ENCODE results near the gene TEX14. TPM values are rescaled to one million over a fixed set of nuclear protein-coding genes. Genes with fewer than 3 reads are reported as not detected.

The TEX14 gene
- total and polyA plus RNA-seq, 10 of the 15 experiments (the other 5 are each of a cell fraction or from before 2014, with no cell fraction given): 0.15 to 1.3 (median 0.66) TPM

DNA sequence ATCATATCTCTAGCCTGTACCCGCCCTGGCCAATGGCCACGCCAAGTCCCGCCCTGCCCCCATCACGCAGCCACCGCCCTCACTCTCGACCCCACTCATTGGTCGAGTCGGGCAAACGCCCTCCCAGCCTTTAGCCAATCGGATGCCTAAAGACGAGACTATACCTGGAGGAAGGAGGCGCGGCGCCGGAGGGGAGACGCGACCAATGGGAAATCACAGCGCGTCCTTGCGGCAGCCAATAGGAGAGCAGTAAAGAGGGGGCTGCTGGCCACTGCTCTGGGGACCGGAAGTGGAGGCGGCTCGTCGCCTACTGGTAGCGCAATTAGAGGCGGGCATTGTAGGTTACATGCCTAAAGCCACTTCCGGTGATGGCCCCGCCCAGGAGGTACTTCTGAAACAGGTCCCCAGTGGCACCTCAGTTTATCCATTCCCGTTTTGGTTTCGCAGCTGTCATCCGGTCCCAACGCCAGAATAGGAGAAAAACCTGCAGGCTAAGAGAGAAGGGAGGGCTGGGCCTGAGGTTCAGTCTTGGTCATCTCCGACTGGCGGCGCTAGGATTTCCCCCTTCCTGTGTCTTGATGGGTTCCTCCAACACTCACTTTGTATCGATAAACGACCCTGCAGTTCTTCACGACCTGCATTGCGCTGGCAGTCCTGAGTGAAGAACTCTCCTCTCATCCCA lies 173.8 kb downstream of the TEX14 start (continued):
- TF ChIP-seq RELA (IDR thresholded peaks at IDR 0.05; ENCODE audit: borderline replicate concordance, partially characterized antibody) (no peak), MEF2B (IDR thresholded peaks at IDR 0.05; ENCODE audit: partially characterized antibody, poor library complexity, severe bottlenecking) (no peak), ZNF24 (IDR thresholded peaks at IDR 0.05) (no peak), PKNOX1 (IDR thresholded peaks at IDR 0.05) (peak; percentile 51), SIN3A (IDR thresholded peaks at IDR 0.05; ENCODE audit: low read depth, low read length) (no peak; the same call in none of the 2 replicates), IKZF1 (conservative IDR thresholded peaks at IDR 0.05) (peak; percentile 68), YY1 (IDR thresholded peaks at IDR 0.05; ENCODE audit: low read depth, low read length) (peak; percentile 82; the same call in 1 of the 2 replicates), HSF1 (IDR thresholded peaks at IDR 0.05; ENCODE audit: low read depth, low read length) (no peak), NFXL1 (IDR thresholded peaks at IDR 0.05; ENCODE audit: borderline replicate concordance) (no peak), ESRRA (IDR thresholded peaks at IDR 0.05; ENCODE audit: low read length) (no peak), RBBP5 (conservative IDR thresholded peaks at IDR 0.05) (0 out of 2 replicates have a peak, but pooled peaks have one; percentile 65), TCF7 (IDR thresholded peaks at IDR 0.05; ENCODE audit: borderline replicate concordance) (no peak), JUNB (IDR thresholded peaks at IDR 0.05) (no peak), MYB (IDR thresholded peaks at IDR 0.05; ENCODE audit: borderline replicate concordance, low read depth, low read length) (no peak), BHLHE40 (IDR thresholded peaks at IDR 0.05; ENCODE audit: borderline replicate concordance in 1 of 2, low read depth in 2 of 2, low read length in 1 of 2) (no peak; a peak in 1 of 4 replicates), SREBF1 (IDR thresholded peaks at IDR 0.05; ENCODE audit: low read length) (no peak), GABPA (IDR thresholded peaks at IDR 0.05; ENCODE audit: low read depth) (peak; percentile 95), TCF3 (IDR thresholded peaks at IDR 0.05; ENCODE audit: borderline replicate concordance, insufficient read depth, low read depth, low read length) (no peak), SMAD1 (IDR thresholded peaks at IDR 0.05; ENCODE audit: low read depth, partially characterized antibody) (no peak), ETV6 (conservative IDR thresholded peaks at IDR 0.05 in 1 of 2, IDR thresholded peaks at IDR 0.05 in 1 of 2; ENCODE audit: borderline replicate concordance in 1 of 2, low read depth in 1 of 2) (no peak), PAX5 (IDR thresholded peaks at IDR 0.05; ENCODE audit: borderline replicate concordance, low read depth, low read length) (no peak)
- TF ChIP-seq, protein P1, sequence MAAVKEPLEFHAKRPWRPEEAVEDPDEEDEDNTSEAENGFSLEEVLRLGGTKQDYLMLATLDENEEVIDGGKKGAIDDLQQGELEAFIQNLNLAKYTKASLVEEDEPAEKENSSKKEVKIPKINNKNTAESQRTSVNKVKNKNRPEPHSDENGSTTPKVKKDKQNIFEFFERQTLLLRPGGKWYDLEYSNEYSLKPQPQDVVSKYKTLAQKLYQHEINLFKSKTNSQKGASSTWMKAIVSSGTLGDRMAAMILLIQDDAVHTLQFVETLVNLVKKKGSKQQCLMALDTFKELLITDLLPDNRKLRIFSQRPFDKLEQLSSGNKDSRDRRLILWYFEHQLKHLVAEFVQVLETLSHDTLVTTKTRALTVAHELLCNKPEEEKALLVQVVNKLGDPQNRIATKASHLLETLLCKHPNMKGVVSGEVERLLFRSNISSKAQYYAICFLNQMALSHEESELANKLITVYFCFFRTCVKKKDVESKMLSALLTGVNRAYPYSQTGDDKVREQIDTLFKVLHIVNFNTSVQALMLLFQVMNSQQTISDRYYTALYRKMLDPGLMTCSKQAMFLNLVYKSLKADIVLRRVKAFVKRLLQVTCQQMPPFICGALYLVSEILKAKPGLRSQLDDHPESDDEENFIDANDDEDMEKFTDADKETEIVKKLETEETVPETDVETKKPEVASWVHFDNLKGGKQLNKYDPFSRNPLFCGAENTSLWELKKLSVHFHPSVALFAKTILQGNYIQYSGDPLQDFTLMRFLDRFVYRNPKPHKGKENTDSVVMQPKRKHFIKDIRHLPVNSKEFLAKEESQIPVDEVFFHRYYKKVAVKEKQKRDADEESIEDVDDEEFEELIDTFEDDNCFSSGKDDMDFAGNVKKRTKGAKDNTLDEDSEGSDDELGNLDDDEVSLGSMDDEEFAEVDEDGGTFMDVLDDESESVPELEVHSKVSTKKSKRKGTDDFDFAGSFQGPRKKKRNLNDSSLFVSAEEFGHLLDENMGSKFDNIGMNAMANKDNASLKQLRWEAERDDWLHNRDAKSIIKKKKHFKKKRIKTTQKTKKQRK (IDR thresholded peaks at IDR 0.05; ENCODE audit: low read depth, low read length): peak; percentile 82
- TF ChIP-seq, protein P2, sequence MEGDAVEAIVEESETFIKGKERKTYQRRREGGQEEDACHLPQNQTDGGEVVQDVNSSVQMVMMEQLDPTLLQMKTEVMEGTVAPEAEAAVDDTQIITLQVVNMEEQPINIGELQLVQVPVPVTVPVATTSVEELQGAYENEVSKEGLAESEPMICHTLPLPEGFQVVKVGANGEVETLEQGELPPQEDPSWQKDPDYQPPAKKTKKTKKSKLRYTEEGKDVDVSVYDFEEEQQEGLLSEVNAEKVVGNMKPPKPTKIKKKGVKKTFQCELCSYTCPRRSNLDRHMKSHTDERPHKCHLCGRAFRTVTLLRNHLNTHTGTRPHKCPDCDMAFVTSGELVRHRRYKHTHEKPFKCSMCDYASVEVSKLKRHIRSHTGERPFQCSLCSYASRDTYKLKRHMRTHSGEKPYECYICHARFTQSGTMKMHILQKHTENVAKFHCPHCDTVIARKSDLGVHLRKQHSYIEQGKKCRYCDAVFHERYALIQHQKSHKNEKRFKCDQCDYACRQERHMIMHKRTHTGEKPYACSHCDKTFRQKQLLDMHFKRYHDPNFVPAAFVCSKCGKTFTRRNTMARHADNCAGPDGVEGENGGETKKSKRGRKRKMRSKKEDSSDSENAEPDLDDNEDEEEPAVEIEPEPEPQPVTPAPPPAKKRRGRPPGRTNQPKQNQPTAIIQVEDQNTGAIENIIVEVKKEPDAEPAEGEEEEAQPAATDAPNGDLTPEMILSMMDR (IDR thresholded peaks at IDR 0.05 in 2 of 3, conservative IDR thresholded peaks at IDR 0.05 in 1 of 3; ENCODE audit: control insufficient read depth in 2 of 3, extremely low read depth in 1 of 3, insufficient read depth in 1 of 3, low read depth in 3 of 3, low read length in 3 of 3): no peak

Data from GM12878 (cell line).